Spleen (tissue), 11 donors: Measurements from ENCODE around the gene RGMA. TPM values are rescaled to one million over a fixed set of nuclear protein-coding genes. Genes with fewer than 3 reads are reported as not detected.
A peak's percentile ranks its signal among the peaks of the same experiment; 100 is the strongest.

Source experiments
- DNase-seq: peaks from one replicate; pipeline ENCODE4 v3.0.0-alpha.2; 2020
- H3K27ac ChIP-seq, 8 donors: fragments of 200-600 bp; sonication (generic) in 7 of 8; 1 replicate in 4 of 8; 2 replicates in 4 of 8; pipeline versions ENCODE4 v1.5.0 to v1.8.0; 2016 to 2021; ENCODE audit warnings: inconsistent platforms in 4 of 8, mild to moderate bottlenecking in 4 of 8, moderate library complexity in 1 of 8
- H3K27me3 ChIP-seq, 7 donors: fragments of 200-600 bp; sonication (generic) in 6 of 7; replicated peaks in 1 of 7; 1 replicate in 4 of 7; 2 replicates in 3 of 7; pipeline versions ENCODE4 v1.5.0 to v1.8.0; 2016 to 2021; ENCODE audit warnings: inconsistent platforms in 3 of 7, mild to moderate bottlenecking in 1 of 7
- H3K36me3 ChIP-seq, 6 donors: fragments of 200-600 bp; sonication (generic) in 5 of 6; 1 replicate in 4 of 6; 2 replicates in 2 of 6; pipeline versions ENCODE4 v1.5.0 to v1.8.0; 2016 to 2021; ENCODE audit warnings: inconsistent platforms in 2 of 6
- H3K4me1 ChIP-seq, 6 donors: fragments of 200-600 bp; sonication (generic) in 5 of 6; 1 replicate in 3 of 6; 2 replicates in 3 of 6; pipeline versions ENCODE4 v1.5.0 to v1.8.0; 2016 to 2021; ENCODE audit warnings: inconsistent platforms in 3 of 6
- H3K4me3 ChIP-seq, 8 donors: fragments of 200-600 bp; sonication (generic) in 7 of 8; 1 replicate in 4 of 8; 2 replicates in 4 of 8; pipeline versions ENCODE4 v1.5.0 to v1.8.0; 2016 to 2021; ENCODE audit warnings: inconsistent platforms in 4 of 8, mild to moderate bottlenecking in 4 of 8, moderate library complexity in 2 of 8
- H3K9me3 ChIP-seq, 8 donors: fragments of 200-600 bp; sonication (generic) in 7 of 8; 1 replicate in 4 of 8; 2 replicates in 4 of 8; pipeline versions ENCODE4 v1.5.0 to v1.8.0; 2016 to 2021; ENCODE audit warnings: inconsistent platforms in 4 of 8
- CTCF ChIP-seq, 11 experiments: fragments of 200-600 bp in 7 of 11; fragments of 450-650 bp in 4 of 11; sonication (generic) in 4 of 11; IDR thresholded peaks in 8 of 11; conservative IDR thresholded peaks in 3 of 11; 1 replicate in 7 of 11; 2 replicates in 4 of 11; pipeline versions ENCODE4 v1.4.0 to v1.8.0; 2016 to 2021; ENCODE audit warnings: antibody characterized with exemption in 11 of 11, inconsistent platforms in 4 of 11, mild to moderate bottlenecking in 1 of 11
- POLR2A ChIP-seq, 3 donors: fragments of 450-650 bp; IDR thresholded peaks; one replicate each; pipeline ENCODE4 v1.5.1; 2017; ENCODE audit warnings: antibody characterized with exemption in 3 of 3, mild to moderate bottlenecking in 1 of 3
- POLR2AphosphoS5 ChIP-seq, 3 donors: sonication (generic); formaldehyde crosslinking; IDR thresholded peaks; one replicate each; pipeline ENCODE4 v1.5.1; 2017; ENCODE audit warnings: antibody characterized with exemption in 3 of 3
- WGBS, 5 donors: extraction: QIAGEN DNeasy Blood & Tissue Kit in 3 of 5; methylation state at CpG; one replicate each; pipeline versions ENCODE4 v1.1.5 to v1.1.7; 2013 to 2018; 5-methylcytosine and 5-hydroxymethylcytosine counted together
- intact Hi-C: fragments of 100-400 bp; cut with DNase I; formaldehyde crosslinking; loops from one replicate; pipeline ENCODE4 v1.15.0; 2023; ENCODE audit warnings: low total_unique reads
- polyA plus RNA-seq, 3 donors: library from polyadenylated mRNA; stranded (reverse); fragments of 200-250 nt; gene quantifications; one replicate each; pipeline ENCODE4 v1.2.1, GENCODE V29; 2013
- total RNA-seq, 7 donors: library from RNA; depleted of rRNA in 3 of 7; stranded (reverse); fragments of >200 nt in 3 of 7; fragmentation: NEBNext Ultra II Directional in 4 of 7; extraction: Animal tissue kit (Norgen Biotek cat#: 25700) in 4 of 7; gene quantifications; one replicate each; pipeline versions ENCODE4 v1.1.0 to v1.2.1, GENCODE V29; 2016 to 2021
- donor health status: healthy with polysubstance abuse.
- donor health status: DM: no; HTN: no; CAD: no; lungs with moderate emphysema.
- donor health status: DM: no; HTN: no; CAD: no.
- donor health status: Bipolar disorder and iron deficiency.
- donor health status: healthy.
- donor health status: DM: no; HTN: no; CAD: no.
- donor health status: DM: yes; HTN: yes; CAD: no.

Gene RGMA
- total and polyA plus RNA-seq, 10 donors: 0.37 to 3.1 (median 1.2) TPM

DNA sequence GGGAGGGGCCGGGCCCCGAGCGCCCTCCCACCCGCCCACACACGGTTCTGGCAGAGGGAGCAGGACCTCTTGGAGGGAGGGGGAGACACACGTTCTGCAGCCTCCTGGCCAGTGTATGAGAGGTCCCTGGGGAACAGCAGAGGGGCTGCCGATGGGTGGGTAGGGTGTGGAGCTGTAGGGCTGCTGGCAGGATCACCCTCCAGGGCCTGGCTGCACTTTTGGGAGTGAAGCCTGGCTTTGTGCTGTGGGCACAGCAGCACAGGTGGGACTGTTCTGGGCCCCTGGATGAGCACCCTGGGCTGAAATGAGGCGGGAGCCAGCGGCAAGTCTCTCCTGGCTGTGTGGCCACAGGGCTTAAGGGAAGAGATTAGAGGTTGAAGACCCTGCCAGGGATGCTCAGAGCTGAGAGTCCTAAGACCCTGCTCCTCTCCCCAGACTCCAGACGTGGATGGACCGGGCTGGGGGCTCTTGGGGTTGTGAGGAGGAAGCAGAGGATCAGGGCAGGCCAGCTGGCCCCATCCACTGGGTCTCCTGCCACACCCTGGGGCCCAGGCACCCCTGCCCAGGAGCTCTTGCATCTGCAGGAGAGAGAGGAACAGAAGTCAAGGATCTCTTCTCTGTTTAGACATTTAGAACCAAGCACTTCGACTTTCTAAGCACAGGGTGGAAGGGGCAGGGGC is 45.2 kb downstream of the RGMA start:
- peaks cover 0 to 29% (median 4%) of the 10 kb centered on the region in 6 donors for H3K4me1 ChIP-seq
- intact Hi-C loops: no loop called here
- 45 to 69% (median 58%) methylated on average over 10 to 12 of the region's 12 CpGs for WGBS, 5 donors
- no peak overlapping the region for H3K4me3 ChIP-seq
- no peak overlapping the region for H3K27ac ChIP-seq
- H3K36me3 ChIP-seq: peaks cover 0 to 9% (median 0%) of the 10 kb centered on the region in 6 donors
- TF ChIP-seq POLR2AphosphoS5 (IDR thresholded peaks at IDR 0.05) (no peak), POLR2A (IDR thresholded peaks at IDR 0.05) (no peak), CTCF (IDR thresholded peaks at IDR 0.05 in 8 of 11, conservative IDR thresholded peaks at IDR 0.05 in 3 of 11) (no peak)
- DNase-seq: peak; percentile 64
- H3K27me3 ChIP-seq: peaks cover 0 to 18% (median 0%) of the 10 kb centered on the region in 7 donors
- peaks cover 0 to 18% (median 11%) of the 10 kb centered on the region in 8 donors for H3K9me3 ChIP-seq

DNA sequence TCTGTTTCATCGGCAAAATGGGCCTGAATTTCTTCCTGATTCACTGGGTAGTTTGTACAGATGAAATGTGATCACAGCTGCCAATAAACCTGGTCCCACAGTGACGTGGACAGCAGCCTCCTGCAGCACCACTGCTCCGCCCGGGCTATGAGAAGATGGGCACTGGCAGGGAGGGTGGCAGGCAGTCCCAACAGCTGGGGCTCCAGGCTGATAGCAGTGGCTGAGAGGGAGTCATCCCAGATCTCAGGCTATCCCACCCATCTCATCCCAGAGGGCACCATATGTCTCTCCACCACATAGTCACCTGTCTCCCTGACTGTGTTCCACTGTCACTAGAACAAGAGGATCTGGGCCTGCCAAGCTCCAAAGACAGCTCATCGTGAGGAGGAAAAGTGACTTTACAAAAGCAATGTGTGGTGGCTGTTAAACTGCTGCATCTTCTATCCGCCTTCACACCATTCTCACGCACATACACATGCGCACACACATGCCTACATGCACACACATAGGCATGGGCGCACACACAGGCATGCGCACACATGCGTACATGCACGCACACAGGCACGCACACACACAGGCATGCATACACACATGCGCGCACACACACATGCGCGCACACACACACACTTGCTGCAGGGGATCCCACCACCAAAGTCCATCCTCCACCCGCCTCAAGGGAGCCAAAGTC is 46.2 kb downstream of the RGMA start:
- H3K27me3 ChIP-seq: peaks cover 0 to 9% (median 0%) of the 10 kb centered on the region in 7 donors
- intact Hi-C loops: no loop called here
- peaks cover 0 to 24% (median 2%) of the 10 kb centered on the region in 6 donors for H3K4me1 ChIP-seq
- 85 to 92% (median 88%) methylated on average over 16 to 18 of the region's 18 CpGs for WGBS, 5 donors
- H3K27ac ChIP-seq: no peak overlapping the region
- peak; percentile 56 for DNase-seq
- no peak overlapping the region for H3K4me3 ChIP-seq
- TF ChIP-seq POLR2A (IDR thresholded peaks at IDR 0.05) (no peak), POLR2AphosphoS5 (IDR thresholded peaks at IDR 0.05) (no peak)
- H3K36me3 ChIP-seq: peaks cover 0 to 9% (median 0%) of the 10 kb centered on the region in 6 donors
- H3K9me3 ChIP-seq: peaks cover 0 to 18% (median 11%) of the 10 kb centered on the region in 8 donors

- TF ChIP-seq POLR2AphosphoS5 (IDR thresholded peaks at IDR 0.05) (no peak), CTCF (IDR thresholded peaks at IDR 0.05 in 8 of 11, conservative IDR thresholded peaks at IDR 0.05 in 3 of 11) (no peak), POLR2A (IDR thresholded peaks at IDR 0.05) (no peak)
- no peak overlapping the region for H3K4me3 ChIP-seq
- peaks cover 0 to 23% (median 0%) of the 10 kb centered on the region in 6 donors for H3K4me1 ChIP-seq
- H3K27me3 ChIP-seq: peaks cover 0 to 3% (median 0%) of the 10 kb centered on the region in 7 donors
- intact Hi-C loops: no loop called here
- DNase-seq: peak; percentile 17
- peaks cover 0 to 18% (median 11%) of the 10 kb centered on the region in 8 donors for H3K9me3 ChIP-seq
- H3K27ac ChIP-seq: no peak overlapping the region
- H3K36me3 ChIP-seq: peaks cover 0 to 9% (median 0%) of the 10 kb centered on the region in 6 donors
- WGBS, 5 donors: 46 to 81% (median 63%) methylated on average over 3 of the region's 3 CpGs
These were observed 46.8 kb downstream of the RGMA start for GRCh38 chr15:93042211-93042610.

- DNase-seq: peak; percentile 41
- peaks cover 0 to 33% (median 4%) of the 10 kb centered on the region in 6 donors for H3K4me1 ChIP-seq
- H3K27ac ChIP-seq: no peak overlapping the region
- intact Hi-C loops: no loop called here
- H3K9me3 ChIP-seq: peaks cover 0 to 8% (median 4%) of the 10 kb centered on the region in 8 donors
- 81 to 92% (median 84%) methylated on average over 13 of the region's 13 CpGs for WGBS, 5 donors
- no peak overlapping the region for H3K4me3 ChIP-seq
- H3K27me3 ChIP-seq: peaks cover 0 to 9% (median 0%) of the 10 kb centered on the region in 7 donors
- H3K36me3 ChIP-seq: peaks cover 0 to 9% (median 0%) of the 10 kb centered on the region in 6 donors
- TF ChIP-seq CTCF (IDR thresholded peaks at IDR 0.05 in 8 of 11, conservative IDR thresholded peaks at IDR 0.05 in 3 of 11) (no peak), POLR2AphosphoS5 (IDR thresholded peaks at IDR 0.05) (no peak), POLR2A (IDR thresholded peaks at IDR 0.05) (no peak)
These were observed 47.9 kb downstream of the RGMA start for GRCh38 chr15:93041159-93041547.
